ENCODE results near the gene GJA10.

The GJA10 gene

GRCh38 chr6:89938014-89938413 is 43.7 kb downstream of the GJA10 start:
- TF ChIP-seq, protein P1, sequence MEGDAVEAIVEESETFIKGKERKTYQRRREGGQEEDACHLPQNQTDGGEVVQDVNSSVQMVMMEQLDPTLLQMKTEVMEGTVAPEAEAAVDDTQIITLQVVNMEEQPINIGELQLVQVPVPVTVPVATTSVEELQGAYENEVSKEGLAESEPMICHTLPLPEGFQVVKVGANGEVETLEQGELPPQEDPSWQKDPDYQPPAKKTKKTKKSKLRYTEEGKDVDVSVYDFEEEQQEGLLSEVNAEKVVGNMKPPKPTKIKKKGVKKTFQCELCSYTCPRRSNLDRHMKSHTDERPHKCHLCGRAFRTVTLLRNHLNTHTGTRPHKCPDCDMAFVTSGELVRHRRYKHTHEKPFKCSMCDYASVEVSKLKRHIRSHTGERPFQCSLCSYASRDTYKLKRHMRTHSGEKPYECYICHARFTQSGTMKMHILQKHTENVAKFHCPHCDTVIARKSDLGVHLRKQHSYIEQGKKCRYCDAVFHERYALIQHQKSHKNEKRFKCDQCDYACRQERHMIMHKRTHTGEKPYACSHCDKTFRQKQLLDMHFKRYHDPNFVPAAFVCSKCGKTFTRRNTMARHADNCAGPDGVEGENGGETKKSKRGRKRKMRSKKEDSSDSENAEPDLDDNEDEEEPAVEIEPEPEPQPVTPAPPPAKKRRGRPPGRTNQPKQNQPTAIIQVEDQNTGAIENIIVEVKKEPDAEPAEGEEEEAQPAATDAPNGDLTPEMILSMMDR (IDR thresholded peaks at IDR 0.05; ENCODE audit: low read depth, low read length) = no peak
- in situ Hi-C loops (cut with HindIII; ENCODE audit: low sequenced_read_pairs) = no loop called here
- DNase-seq (ENCODE audit: low read depth, low spot score) = no peak
- H3K4me3 ChIP-seq (ENCODE audit: low read depth, low read length) = no peak overlapping the region

DNA sequence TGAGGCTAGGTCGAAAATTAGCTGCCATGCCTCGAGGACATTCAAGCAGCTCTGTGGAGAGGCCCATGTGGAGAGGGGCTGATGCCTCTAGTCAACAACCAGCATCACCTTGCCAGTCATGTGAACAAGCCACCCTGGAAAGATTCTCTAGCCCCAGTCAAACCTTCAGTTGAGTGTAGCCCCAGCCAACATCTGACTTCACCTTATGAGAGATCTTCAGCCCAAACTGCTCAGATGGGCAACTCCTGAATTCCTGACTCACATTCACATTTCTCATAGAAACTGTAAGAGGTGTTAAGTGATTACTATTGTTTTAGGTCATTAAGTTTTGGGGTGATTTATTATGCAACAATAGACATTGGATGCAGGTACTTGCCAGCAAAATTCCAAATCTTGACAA is 44.9 kb downstream of the GJA10 start:
- DNase-seq (ENCODE audit: low read depth, low spot score) = no peak
- in situ Hi-C loops (cut with HindIII; ENCODE audit: low sequenced_read_pairs) = no loop called here
- TF ChIP-seq, protein P1 (IDR thresholded peaks at IDR 0.05; ENCODE audit: low read depth, low read length) = no peak
- no peak overlapping the region for H3K4me3 ChIP-seq (ENCODE audit: low read depth, low read length)

DNA sequence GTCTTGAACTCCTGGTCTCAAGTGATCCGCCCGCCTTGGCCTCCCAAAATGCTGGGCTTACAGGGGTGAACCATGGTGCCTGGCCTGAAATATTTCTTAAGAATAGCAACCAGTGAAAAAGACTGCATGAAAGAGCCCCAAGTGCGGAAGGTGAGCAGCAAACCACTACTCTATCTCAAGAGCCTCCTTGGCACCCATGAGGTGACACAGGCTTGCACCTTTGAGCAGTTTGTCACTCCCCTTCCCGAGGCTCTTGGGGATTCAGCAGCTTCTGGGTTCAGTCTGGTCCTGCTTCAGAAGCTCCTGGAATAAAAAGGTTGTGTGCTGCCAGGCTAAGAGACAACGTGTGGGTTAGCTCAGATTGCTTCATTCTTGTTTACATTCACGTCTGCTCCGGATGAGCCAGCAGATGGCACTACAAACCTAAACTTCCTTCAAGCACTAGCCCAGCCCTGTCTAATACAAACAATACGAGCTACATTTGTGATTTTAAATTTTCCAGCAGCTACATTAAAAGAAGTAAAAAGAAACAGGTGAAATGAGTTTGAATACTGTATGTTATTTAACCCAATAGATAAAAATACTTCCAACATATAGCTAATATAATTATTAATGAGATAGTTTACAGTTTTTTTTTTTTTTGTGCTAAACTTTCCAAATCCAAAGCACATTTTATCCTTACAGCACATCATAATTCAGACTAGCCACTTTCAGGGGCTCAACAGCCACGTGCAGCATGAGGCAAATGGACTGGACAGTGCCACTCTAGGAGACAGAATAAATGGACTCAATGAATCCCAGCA is 46.2 kb downstream of the GJA10 start:
- TF ChIP-seq, protein P1 (IDR thresholded peaks at IDR 0.05; ENCODE audit: low read depth, low read length) = peak; percentile 73

DNA sequence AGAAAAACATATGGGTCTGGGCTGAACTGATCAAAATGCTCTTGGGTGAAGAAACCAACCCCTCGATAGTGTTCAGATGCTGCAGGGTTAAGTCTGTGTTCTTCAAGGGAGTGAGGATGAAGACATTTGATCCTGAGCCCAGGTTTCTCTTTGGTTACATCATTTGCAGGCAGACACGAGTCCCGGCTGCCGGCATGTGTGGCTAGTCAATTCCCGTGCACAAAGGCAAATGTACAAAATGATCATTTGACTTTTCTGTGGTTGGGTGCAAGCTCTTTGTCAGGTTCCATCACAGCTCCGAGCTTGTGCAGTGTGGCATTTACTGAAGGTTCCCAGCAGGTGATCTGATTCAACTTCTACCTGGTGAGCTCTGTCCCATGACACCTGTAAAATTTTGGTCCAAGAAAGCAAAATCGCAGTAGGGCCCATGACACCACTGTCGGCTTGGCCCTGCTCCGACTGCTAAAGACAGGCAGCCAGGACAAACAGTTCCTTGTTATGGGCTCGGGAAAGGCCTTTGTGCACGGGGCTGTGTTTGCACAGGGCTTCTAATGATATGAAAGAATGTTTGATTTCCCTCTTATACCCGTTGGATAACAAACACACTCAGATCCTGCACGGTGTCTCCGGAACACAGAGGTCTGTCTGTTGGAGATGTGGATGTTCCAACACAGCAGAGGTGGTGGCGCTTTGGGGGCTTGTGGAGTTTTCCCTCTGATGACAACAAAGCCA is 46.9 kb downstream of the GJA10 start:
- no peak overlapping the region for H3K4me3 ChIP-seq (ENCODE audit: low read depth, low read length)
- in situ Hi-C loops (cut with HindIII; ENCODE audit: low sequenced_read_pairs) = no loop called here
- TF ChIP-seq, protein P1 (IDR thresholded peaks at IDR 0.05; ENCODE audit: low read depth, low read length) = no peak
- DNase-seq (ENCODE audit: low read depth, low spot score) = peak; percentile 60

More for the DNA sequence above, 46.2 kb downstream of the GJA10 start:
- peak; percentile 87 for DNase-seq (ENCODE audit: low read depth, low spot score)
- in situ Hi-C loops (cut with HindIII; ENCODE audit: low sequenced_read_pairs) = no loop called here
- H3K4me3 ChIP-seq (ENCODE audit: low read depth, low read length) = no peak overlapping the region

DNA sequence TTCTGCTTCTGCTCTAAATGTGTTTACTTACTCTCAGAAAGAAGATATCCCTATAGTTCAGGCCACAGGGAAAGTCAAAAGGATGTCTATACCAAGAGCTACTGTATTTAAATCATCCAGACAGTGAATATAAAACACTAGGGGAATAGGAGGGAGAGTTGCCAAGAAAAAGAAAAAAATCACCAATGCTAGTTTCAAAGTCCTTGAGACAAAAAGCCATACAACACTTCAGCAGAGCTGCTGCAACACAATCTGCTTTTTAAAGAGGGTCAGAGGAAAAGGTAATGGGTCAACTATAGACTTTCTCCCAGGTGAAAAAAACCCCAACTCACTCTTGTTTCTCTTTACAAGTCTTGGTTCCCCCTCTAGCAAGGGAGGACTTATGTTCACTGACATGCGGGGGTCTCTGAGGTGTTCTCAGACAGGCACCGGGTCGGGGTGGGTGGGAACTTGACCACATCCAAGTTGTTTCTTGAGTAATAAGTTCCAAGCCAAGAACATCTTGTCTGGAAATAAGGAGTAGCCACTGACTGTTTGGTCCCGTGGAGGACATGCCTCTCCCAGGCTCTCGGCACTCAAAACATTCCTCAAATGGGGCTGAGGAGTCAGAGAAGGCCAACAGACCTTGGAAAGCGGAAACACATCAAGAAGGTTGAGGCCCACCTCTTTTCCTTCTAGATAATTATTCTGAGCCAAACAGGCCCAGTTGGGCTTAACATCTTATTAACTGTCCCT is 47.7 kb downstream of the GJA10 start:
- TF ChIP-seq, protein P1 (IDR thresholded peaks at IDR 0.05; ENCODE audit: low read depth, low read length) = no peak
- no peak overlapping the region for H3K4me3 ChIP-seq (ENCODE audit: low read depth, low read length)
- DNase-seq (ENCODE audit: low read depth, low spot score) = no peak
- in situ Hi-C loops (cut with HindIII; ENCODE audit: low sequenced_read_pairs) = no loop called here

DNA sequence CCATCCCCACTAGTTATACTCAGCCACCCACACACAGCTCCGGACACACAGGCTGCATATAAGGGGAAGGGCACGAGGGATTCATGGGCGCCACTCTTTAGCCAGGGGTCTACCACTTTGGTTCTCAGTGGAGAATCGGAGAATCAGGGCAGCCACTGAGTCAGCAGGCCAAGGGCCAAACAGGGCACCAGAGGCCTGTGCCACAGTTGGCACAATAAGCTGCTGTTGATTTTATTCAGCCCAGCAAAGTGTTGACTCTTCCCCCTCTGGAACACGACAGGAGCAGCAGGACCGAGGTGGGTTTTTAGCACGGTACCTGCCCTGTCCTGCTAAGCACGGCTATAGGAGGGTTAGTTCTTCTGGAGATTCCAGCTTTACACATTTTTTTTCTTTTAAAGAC is 48.3 kb downstream of the GJA10 start:
- in situ Hi-C loops (cut with HindIII; ENCODE audit: low sequenced_read_pairs) = no loop called here
- DNase-seq (ENCODE audit: low read depth, low spot score) = no peak
- TF ChIP-seq, protein P1 (IDR thresholded peaks at IDR 0.05; ENCODE audit: low read depth, low read length) = no peak

More for the DNA sequence above, 48.3 kb downstream of the GJA10 start:
- no peak overlapping the region for H3K4me3 ChIP-seq (ENCODE audit: low read depth, low read length)
